SIG-M5 (cell line): Measurements from ENCODE around the gene SEMA3B.

Source experiments
- DNase-seq: peaks from one replicate; lab custom pipeline; 2025; lab: John Stamatoyannopoulos, UW

Gene SEMA3B

DNA sequence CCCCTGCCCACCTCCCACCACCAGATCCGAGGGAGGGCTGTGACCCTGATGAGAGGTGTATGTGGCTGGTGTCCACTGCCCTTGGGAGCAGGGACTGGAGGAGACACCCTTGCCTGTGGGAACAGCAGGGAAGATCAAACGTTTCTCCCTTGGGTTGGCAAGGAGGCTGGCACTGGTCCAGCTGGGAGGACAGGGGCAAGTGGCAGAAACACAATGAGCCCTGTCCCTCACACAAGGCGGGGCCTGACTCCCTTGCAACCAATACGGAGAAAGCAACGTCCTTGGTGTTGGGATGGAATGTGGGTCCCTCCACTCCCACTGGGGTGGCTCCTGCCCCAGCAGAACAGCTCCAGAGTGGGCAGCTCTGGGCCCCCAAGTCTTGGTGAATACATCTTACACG is 48.4 kb downstream of the SEMA3B start:
- no peak for DNase-seq

DNA sequence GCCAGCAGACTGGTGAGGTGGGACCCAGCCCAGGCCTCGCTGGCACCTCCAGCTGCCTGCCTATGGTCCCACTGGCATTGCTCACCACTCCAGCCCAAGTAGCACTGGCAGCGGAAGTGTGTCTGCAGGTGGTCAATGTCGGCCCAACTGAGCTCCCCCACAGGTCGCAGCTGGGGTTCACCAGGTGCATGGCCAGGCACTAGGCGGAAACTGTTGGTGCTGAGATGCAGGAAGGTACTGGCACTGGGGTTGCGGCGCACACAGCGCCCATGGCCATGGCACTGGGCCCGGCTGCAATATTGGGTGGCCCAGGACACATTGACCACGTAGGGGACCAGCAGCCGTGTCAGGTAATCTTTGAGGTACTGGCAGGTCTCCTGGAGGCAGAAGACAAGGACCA is 49.2 kb downstream of the SEMA3B start:
- no peak for DNase-seq

DNA sequence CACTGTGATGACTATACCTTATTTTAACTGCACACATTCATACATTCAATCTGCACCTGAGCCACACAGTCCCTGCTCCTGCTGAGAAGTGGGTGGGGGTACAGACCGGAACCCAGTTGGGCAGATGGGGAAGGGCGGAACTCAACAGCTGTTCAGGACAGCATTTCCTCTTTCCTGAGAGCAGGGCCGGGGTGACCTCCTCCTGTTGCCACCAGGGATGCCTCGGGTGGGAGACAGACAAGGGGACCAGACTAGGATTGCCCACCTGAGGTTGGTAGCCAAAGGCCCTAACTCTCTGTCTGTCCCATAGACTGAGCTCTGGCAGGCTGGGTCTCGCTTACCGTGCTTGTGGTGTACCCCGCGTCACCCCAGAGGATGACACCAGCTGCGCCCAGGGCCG is 49.7 kb downstream of the SEMA3B start:
- DNase-seq: no peak

DNA sequence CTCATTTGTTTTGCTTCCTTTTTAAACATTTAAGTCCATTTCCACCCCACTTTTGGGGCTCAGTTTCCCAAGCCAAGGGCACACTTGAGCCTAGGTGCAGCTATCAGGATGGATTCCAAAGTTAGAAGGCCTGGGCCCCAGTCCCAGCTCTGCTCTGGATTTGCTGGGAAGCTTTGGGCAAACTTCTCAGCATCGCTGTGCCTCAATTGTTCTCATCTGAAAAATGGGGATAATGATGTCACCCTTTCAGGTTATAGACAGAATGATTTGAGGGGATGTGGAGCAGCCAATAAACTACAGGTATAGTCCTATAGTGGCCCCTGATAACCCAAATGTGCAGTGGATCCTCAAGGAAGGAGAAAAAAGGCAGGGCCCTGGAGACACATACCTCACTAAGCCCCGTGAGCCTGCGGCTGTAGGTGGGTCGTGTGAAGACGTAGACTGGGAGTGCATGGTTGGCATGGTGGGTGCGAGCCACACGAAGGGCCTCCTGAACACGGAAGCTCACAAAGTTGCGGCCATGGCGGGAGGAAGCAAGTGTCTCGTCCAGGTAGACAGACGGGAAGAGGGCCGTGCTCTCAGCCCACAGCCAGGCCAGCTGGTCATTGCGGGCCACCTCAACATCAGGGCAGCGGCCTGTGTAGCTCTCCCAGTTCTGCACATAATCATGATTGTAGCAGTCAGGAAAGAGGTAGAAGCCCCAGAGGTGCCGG is 50.4 kb downstream of the SEMA3B start:
- DNase-seq: no peak

DNA sequence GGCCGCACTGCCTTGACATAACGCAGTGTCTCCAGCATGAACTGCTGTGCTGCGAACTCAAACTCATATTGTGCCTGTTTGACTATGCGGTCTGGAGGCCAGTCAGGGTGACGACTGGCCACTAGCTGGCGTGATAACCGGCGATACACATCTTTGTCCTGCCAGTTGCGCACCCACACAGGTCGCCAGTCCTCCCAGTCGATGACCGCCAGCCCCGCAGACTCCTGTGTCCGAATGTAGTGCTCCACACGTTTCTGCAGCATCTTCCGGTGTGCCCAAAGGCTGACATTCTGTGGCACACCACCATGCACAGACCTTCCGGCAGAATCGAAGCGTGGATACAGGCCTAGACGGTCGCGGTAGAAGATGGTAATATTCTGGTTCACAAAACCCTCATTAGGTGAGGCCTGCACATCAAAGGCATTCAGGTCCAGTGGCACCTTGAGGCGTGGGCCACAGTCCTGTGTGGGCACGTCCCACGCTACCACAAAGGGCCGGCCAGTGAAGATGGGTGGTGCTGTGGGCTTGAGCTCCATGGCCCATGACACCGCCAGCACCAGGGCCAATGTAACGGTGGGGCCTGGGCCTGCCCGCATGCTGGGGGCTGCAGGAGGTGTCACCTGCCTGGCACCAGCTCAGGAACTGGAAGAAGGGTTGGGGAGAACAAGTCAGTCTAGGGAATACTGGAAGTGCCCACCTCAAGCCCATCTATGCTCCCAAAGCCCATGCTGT is 51.1 kb downstream of the SEMA3B start:
- no peak for DNase-seq

DNA sequence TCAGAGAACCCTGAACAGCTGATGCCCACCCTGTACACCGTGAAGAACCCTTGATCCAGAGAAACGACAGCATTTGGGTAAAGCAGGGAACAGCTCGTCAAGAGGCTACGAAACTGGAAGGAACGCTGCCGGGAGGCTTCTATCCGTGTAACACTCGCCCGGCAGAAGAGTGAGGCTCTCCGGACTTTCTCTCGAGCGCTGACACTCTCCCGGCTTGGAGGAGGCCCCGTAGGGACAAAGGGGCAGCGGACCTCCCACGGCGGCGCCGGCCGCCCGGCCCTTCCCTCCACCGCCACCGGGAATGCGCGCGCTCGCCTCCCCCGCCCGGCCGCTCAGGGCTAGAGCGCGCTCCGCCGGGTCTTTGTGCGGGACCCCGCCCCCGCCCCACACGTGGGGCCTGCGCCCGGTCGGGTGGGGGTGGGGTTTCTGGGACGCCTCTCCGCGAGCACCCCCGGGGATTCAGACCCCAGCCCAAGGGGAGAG is 51.9 kb downstream of the SEMA3B start:
- DNase-seq: no peak

DNA sequence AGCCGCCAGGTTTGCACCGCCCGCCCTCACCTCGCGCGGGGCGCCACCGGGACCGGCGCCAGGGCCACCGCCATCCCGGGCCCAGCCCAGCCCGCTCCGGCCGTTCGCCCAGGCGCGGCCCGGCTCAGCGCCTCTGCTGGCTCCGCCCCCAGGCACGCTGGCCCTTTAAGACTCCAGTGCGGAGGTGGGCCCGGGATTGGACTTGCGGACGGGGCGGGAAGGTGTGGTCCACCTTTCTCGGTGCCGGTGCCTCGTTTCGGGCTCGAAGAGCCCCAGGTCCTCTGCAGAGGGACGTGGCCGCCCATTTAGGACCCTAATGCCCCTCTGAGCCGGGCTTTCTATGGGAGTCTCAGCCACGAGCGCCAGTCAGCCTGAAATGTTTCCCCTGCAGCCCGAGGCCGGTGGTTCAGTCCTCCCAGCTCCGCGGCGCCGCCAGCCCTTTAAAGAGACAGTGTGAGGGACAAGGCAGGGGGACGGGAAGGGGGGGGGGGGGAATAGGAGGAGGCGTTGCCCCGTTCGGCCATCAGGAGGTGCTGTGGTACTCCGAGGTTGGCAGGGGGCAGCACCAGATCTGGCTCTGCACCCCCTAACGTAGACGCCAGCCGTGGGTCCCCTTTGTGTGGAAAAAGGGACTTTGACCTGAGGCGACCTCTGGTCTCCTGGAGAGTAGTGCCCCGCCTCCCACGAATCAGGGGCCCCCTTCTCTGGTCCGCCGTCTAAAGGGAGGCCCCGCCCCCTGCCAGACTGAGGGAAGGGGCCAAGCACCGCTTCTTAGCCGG is 52.6 kb downstream of the SEMA3B start:
- DNase-seq: peak; percentile 37

DNA sequence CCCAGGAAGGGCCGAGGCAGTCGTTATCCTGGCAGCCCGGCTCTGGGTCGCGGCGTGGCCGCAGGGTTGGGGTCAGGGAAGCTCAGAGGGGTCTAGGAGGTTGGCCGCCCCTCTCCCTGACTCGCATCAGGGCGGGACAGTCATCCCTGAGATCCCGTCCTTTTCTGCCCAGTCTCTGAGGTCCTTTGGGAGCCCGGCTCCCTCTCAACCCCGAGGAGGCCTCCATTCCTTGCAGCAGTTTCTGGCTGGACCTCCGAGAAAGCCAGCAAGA is 53.1 kb downstream of the SEMA3B start:
- no peak for DNase-seq

DNA sequence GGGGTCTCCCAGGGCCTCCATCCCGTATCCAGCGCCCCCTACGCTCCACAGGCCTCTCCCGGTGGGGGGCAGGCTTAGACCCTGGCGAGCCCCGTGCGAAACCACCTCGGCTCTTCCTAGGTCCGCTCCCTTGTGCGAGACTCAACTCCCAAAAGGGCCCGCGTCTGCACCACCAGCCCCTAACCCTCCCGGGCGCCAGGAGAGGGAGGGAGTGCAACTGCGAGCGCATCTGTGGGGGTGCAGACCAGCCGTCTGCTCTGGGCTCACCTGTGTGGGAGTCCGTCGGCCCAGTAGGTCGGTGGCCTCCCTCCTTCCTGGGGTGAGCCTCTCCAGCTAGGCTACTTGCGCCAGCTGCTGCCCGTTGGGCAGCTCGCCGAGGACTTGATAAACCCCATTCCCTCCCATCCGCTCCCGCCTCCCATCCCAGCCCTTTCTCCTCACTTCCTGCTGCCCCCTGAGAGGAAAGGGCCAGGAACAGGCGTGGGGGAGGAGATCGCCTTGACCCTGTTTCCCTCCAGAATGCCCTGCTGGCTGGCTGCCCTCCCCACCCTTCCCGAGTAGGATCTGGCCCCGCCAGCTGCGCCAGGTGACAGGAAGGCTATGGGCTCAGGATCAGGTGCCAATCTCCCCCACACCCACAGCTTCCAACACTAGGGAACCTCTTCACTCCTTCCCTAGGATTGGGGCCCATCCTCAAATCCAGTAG is 53.6 kb downstream of the SEMA3B start, which contains the start of gene HYAL2:
HYAL2 (minus strand) TSS at position 360 of the 706 bp plus-strand sequence. CDS start 2,256 bp downstream, outside the sequence.
- DNase-seq: no peak

DNA sequence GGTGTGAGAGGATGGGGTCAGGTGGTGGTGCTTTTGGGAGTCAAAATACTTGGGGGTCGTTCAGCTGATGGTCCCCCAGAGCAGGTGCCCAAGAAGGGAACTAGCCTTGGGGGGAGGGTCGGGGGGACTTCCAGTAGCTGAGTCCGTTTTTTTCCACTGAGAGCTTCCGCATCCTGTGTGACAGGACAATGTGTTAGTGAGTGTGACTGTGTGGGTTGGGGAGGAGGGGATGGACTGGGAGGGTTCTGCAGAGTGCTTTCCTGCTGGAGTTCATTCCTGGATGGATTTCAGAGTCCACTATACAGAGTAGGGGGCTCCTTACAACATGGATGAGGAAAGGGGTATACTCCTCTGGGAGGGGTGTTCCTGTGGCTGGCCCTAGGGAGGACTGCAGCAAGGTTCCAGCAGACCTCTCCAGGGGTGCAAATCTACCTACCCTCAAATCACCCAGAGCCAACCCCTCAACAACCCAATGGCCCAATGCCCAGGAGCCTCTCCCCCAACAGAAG is 54.2 kb downstream of the SEMA3B start:
- DNase-seq: no peak

DNA sequence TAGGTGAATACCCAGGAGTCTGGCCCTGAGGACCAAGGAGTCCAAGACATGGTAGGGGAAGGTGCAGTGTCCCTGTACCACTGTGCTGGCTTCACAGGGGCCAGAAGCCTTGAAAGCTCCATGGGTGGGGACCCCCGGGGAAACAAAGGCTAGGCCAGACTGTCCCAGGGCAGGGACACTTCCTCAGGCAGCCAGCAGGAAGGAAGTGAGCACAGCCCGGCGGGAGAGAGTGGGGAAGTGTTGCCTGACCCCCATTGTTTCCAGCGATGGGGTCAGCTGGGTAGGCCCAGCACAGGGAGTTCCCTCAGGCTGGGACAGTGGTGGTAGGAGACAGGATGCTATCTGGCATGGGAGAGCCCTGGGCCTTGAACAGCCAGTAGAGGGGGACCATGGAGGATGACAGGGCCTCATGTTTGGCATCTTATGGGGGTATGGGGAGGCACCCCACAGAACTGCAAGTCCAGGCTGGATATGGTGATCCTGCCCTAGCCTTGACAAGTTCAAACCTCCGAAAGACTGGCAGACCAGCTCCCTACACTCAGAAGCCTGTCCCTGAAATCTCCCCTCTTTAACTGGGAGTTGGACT is 54.8 kb downstream of the SEMA3B start:
- no peak for DNase-seq

DNA sequence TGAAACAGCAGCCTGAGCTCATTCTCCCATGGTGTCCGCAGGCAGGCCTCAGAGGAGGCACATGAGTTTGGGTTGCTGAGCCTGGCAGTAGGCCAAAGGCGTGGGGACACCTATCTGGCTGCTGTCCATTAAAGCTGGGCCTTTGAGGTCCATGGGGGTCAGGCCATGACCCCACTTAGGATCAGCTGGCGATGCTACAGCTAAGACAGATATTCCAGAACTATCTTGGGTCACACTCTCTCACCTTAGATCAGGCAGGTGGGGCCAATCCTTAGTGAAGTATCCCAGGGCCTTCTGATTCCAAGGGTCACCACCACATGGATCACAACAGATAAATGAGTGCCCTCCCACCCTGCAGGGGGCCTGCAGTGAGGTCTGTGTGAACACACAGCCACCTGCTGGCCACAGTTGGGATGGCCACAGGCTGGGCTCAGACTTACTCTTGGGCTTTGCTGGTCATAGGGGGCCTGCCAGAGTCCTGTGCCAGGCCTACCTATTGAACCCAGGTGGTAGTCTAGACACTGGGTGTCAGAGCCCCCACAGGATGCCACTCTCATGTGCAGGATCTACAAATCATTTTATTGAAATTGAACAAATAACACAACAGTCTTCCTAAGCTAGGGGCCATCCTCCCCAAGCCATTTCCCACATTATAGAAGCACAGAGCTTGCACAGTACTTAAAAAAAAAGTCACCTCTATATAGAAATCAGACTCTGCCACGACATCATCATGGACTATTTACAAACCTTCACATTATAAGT is 55.6 kb downstream of the SEMA3B start:
- no peak for DNase-seq

DNA sequence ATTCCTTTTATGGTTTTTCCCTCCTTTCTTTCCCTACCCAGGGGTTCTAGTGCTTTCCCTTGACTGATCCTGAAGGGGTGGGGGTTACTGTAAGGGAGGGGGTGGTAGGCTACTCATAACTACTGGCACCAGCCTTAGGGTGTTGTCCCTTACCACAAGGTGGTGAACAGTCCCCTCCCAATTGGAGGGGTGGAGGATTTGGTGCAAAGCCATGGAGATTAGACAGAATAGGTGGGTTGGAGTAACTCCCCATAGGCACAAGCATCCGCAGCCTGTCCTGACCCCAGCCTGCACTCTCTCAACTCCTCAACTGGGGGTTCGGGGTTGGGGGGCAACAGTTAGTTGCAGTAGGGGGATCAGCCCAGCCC is 56.1 kb downstream of the SEMA3B start:
- DNase-seq: no peak

DNA sequence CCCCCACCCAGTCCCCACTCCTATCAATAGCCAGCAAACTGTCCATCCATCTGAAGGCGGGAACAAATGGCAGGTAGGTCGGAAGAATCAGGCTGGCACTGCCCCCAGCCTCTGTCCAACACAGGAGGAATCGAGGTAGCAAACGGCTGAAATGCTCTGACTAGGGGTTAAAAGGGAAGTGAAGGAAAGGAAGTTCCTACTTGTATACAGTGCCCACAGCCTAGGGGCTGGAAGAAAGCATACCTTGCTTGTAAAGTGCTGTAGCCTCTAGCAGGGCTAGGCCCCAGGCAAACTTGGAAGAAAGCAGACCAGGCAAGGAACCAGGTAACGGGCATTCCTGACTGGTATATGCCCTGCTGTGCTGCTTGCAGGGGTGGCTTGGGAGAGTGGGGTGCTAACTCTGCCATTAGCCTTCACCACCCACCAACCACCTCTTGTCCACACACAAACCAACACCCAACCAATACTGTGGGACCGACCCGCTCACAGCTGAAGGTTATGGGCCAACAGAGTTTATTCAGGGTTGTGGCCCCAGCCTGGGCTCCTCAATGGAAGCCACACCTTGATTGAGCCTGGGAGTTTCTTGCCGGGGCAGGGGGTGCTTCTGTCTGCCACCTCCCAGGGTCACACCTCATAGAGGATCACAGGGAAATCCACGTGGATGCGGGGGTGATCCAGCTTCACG is 56.7 kb downstream of the SEMA3B start:
- no peak for DNase-seq

DNA sequence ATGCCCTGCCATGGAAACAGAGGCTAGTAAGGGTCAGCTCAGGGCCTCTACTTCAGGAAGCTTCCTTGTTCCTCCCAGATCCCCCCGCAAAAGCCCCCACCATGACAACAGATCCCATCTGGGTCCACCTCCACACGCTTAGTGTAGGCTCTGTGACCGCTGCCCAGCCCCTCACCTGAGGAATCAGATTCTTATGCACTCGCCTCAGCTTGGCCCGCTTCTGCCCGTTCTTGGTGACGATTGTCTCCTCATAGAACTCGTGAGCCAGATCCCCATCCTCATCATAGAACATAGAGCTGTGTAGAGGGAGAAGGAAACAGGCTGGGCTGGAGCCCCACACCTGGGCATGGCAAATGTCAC is 57.2 kb downstream of the SEMA3B start:
- DNase-seq: no peak

DNA sequence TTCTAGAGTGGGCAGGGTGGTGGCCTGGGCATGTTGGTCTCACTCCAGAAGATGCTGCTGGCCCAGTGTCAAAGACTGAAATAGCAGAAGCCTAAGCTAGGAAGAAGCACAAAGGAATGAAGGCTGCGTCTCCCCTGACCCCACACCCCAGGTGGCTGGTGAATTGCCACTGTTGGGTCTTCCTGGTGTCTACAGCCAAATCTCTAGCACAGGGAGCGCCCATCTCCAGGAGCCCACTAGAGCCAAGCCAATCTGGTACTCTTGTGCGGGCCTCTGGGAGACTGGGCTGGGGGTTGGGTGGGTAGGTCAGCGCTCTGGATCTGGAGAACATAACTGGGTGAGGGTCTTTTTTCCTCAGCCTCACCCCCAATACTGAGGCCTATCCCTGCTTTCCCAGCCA is 58.2 kb downstream of the SEMA3B start:
- DNase-seq: no peak
